Ishikawa (cell line): ENCODE results near the gene ADARB1.

ENCODE experiments used
- CEBPB ChIP-seq: IDR thresholded peaks from 2 replicates; pipeline ENCODE4 v1.6.1; 2012
- CREB1 ChIP-seq: IDR thresholded peaks from 2 replicates; pipeline ENCODE4 v1.6.1; 2012; ENCODE audit warnings: low read depth
- EGR1 ChIP-seq: IDR thresholded peaks from 2 replicates; pipeline ENCODE4 v1.6.1; 2012
- EP300 ChIP-seq: IDR thresholded peaks from 2 replicates; pipeline ENCODE4 v1.6.1; 2012; ENCODE audit warnings: borderline replicate concordance
- FOXM1 ChIP-seq: IDR thresholded peaks from 2 replicates; pipeline ENCODE4 v1.6.1; 2012; ENCODE audit warnings: low read depth, borderline replicate concordance
- NFIC ChIP-seq: IDR thresholded peaks from 2 replicates; pipeline ENCODE4 v1.6.1; 2012
- RAD21 ChIP-seq: IDR thresholded peaks from 2 replicates; pipeline ENCODE4 v1.6.1; 2012; ENCODE audit warnings: low read depth
- TAF1 ChIP-seq: IDR thresholded peaks from 2 replicates; pipeline ENCODE4 v1.6.1; 2012; ENCODE audit warnings: low read depth, mild to moderate bottlenecking
- TCF12 ChIP-seq: IDR thresholded peaks from 2 replicates; pipeline ENCODE4 v1.6.1; 2012; ENCODE audit warnings: low read depth
- TEAD4 ChIP-seq: IDR thresholded peaks from 2 replicates; pipeline ENCODE4 v1.6.1; 2012
- YY1 ChIP-seq: IDR thresholded peaks from 2 replicates; pipeline ENCODE4 v1.6.1; 2012; ENCODE audit warnings: low read depth
- ZBTB7A ChIP-seq: IDR thresholded peaks from 2 replicates; pipeline ENCODE4 v1.6.1; 2012; ENCODE audit warnings: low read depth
- TF ChIP-seq, protein P1 (sequence below): IDR thresholded peaks from 2 replicates; pipeline ENCODE4 v1.6.1; 2012; ENCODE audit warnings: low read depth, mild to moderate bottlenecking
- TF ChIP-seq, protein P2 (sequence below): IDR thresholded peaks from 2 replicates; pipeline ENCODE4 v1.6.1; 2012
- TF ChIP-seq, protein P3 (sequence below): IDR thresholded peaks from 2 replicates; pipeline ENCODE4 v1.6.1; 2012

The ADARB1 gene

DNA sequence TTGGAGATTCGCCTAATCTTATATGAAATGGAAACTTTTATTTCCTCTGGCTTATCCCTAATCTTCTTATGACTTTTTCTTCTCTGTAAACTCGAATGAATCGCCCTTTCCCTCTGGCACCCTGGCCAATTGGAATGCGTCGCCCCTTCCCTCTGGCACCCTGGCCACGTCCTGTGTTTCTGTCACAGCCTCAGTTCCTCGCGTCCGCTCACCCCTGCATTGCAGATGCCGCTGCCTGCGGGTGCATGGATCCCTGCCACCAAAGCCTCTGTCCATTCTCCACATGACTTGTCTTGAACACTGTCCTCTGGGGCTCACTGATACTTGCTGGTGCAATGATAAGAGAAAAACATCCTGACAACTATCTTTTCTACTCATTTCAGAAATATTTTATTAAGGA is 104.6 kb downstream of the ADARB1 start:
- TF ChIP-seq TAF1 (no peak), TCF12 (no peak), EGR1 (no peak), YY1 (no peak), FOXM1 (no peak), ZBTB7A (no peak), CREB1 (no peak), CEBPB (no peak), RAD21 (no peak)
- TF ChIP-seq, protein P1, sequence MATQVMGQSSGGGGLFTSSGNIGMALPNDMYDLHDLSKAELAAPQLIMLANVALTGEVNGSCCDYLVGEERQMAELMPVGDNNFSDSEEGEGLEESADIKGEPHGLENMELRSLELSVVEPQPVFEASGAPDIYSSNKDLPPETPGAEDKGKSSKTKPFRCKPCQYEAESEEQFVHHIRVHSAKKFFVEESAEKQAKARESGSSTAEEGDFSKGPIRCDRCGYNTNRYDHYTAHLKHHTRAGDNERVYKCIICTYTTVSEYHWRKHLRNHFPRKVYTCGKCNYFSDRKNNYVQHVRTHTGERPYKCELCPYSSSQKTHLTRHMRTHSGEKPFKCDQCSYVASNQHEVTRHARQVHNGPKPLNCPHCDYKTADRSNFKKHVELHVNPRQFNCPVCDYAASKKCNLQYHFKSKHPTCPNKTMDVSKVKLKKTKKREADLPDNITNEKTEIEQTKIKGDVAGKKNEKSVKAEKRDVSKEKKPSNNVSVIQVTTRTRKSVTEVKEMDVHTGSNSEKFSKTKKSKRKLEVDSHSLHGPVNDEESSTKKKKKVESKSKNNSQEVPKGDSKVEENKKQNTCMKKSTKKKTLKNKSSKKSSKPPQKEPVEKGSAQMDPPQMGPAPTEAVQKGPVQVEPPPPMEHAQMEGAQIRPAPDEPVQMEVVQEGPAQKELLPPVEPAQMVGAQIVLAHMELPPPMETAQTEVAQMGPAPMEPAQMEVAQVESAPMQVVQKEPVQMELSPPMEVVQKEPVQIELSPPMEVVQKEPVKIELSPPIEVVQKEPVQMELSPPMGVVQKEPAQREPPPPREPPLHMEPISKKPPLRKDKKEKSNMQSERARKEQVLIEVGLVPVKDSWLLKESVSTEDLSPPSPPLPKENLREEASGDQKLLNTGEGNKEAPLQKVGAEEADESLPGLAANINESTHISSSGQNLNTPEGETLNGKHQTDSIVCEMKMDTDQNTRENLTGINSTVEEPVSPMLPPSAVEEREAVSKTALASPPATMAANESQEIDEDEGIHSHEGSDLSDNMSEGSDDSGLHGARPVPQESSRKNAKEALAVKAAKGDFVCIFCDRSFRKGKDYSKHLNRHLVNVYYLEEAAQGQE, result no peak
- TF ChIP-seq, protein P2, sequence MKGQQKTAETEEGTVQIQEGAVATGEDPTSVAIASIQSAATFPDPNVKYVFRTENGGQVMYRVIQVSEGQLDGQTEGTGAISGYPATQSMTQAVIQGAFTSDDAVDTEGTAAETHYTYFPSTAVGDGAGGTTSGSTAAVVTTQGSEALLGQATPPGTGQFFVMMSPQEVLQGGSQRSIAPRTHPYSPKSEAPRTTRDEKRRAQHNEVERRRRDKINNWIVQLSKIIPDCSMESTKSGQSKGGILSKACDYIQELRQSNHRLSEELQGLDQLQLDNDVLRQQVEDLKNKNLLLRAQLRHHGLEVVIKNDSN, result no peak

DNA sequence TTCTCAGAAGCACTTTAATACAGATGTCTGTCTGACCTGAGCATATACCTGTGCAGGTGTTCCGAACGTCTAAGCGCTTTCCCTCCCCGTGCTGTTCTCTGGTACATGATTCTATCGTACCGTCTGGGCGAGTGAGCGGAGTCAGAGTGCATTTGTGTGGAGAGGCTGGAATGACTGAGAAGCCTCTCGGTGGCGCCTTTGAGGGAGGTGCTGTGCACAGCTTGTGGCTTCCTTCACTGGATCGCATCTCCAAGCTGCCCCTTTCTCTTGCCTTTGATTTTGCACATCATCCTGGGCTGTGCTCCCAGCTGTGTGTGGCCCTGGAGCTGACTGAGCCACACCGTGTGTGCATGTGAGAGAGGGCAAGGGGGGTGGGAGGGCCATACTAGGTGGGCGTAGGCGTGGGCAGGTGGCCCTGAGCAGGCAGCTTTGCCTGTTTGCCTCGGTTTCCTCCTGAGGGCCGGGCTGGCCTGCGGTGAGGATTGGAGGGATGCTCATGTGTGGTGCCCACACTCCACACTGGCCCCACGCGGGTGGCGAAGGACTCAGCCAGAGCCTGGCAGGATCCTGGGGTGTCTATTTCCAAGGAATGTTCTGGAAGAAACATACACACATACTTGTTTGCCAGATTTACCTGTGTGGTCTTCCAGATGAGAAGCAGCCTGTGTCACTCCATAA is 105.3 kb downstream of the ADARB1 start:
- no peak for TF ChIP-seq CREB1
- no peak for TF ChIP-seq RAD21
- TF ChIP-seq YY1, result no peak
- TF ChIP-seq, protein P2, result no peak
- TF ChIP-seq, protein P1, result no peak
- no peak for TF ChIP-seq EGR1
- no peak for TF ChIP-seq CEBPB
- TF ChIP-seq TAF1, result no peak
- no peak for TF ChIP-seq ZBTB7A
- no peak for TF ChIP-seq TEAD4
- TF ChIP-seq, protein P3, sequence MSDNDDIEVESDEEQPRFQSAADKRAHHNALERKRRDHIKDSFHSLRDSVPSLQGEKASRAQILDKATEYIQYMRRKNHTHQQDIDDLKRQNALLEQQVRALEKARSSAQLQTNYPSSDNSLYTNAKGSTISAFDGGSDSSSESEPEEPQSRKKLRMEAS, result no peak
- no peak for TF ChIP-seq TCF12
- TF ChIP-seq NFIC, result no peak
- TF ChIP-seq EP300, result no peak
- TF ChIP-seq FOXM1, result no peak

DNA sequence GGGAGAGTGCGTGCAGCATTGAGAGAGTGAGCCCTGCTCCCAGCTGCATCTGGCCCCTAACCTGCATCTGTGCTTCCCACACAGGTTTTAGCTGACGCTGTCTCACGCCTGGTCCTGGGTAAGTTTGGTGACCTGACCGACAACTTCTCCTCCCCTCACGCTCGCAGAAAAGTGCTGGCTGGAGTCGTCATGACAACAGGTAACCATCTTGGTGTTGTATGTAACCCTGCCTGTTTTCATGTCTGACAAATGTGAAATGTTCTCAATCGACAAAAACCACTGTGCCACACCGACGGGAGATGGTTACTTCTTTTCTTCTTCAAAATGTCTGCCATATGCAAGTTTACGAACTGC is 105.8 kb downstream of the ADARB1 start:
- TF ChIP-seq FOXM1, result no peak
- no peak for TF ChIP-seq EP300
- TF ChIP-seq TCF12, result no peak
- no peak for TF ChIP-seq EGR1
- no peak for TF ChIP-seq NFIC
- TF ChIP-seq, protein P2, result no peak
- TF ChIP-seq RAD21, result no peak
- TF ChIP-seq, protein P3, result no peak
- no peak for TF ChIP-seq YY1
- TF ChIP-seq TAF1, result no peak
- no peak for TF ChIP-seq ZBTB7A
- TF ChIP-seq CEBPB, result no peak
- TF ChIP-seq TEAD4, result no peak
- TF ChIP-seq CREB1, result no peak
- TF ChIP-seq, protein P1, result no peak

DNA sequence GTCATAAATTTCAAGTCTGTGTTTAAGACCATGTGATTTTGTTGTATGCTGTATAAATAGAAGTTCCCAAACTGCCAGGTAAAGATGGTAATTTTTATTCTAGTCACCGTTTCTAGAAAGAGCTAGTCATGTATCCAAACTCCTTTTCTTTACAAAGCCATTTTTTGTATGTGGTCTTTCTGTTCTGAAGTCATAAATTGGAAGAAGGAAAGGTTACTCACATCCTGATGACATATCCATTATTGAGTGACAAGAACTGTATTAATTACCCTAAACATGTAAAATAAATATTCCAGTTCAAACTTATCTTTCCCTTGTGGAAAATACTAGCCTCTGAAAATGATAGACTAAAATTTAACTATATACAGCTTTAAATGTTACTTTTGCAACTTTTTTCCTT is 108.6 kb downstream of the ADARB1 start:
- TF ChIP-seq ZBTB7A (no peak), FOXM1 (no peak), RAD21 (no peak)
